Neural progenitor cell (in vitro differentiated cells): ENCODE data around the gene CNPY2. TPM values are rescaled to one million over a fixed set of nuclear protein-coding genes. Genes with fewer than 3 reads are reported as not detected.

ENCODE experiments used
- DNase-seq: peaks from one replicate; pipeline ENCODE4 v3.0.0-alpha.2; 2016; ENCODE audit warnings: low spot score
- H2AFZ ChIP-seq: fragments of 200-600 bp; sonication (generic); replicated peaks from 2 replicates; pipeline ENCODE4 v1.6.1; 2016; ENCODE audit warnings: antibody characterized with exemption
- H3F3A ChIP-seq: fragments of 200-600 bp; sonication (generic); 2 replicates; pipeline ENCODE4 v1.6.1; 2016; ENCODE audit warnings: antibody characterized with exemption, low read depth
- H3K27ac ChIP-seq: fragments of 200-600 bp; sonication (generic); 2 replicates; pipeline ENCODE4 v1.5.1; 2016; ENCODE audit warnings: mild to moderate bottlenecking
- H3K27me3 ChIP-seq: fragments of 200-600 bp; sonication (generic); 2 replicates; pipeline ENCODE4 v1.6.1; 2016; ENCODE audit warnings: mild to moderate bottlenecking, moderate library complexity
- H3K36me3 ChIP-seq: fragments of 200-600 bp; sonication (generic); 2 replicates; pipeline ENCODE4 v1.5.1; 2016
- H3K4me1 ChIP-seq: fragments of 200-600 bp; sonication (generic); 2 replicates; pipeline ENCODE4 v1.6.1; 2016; ENCODE audit warnings: mixed run types
- H3K4me2 ChIP-seq: fragments of 200-600 bp; sonication (generic); 2 replicates; pipeline ENCODE4 v1.6.1; 2016
- H3K4me3 ChIP-seq: fragments of 200-600 bp; sonication (generic); 2 replicates; pipeline ENCODE4 v1.5.1; 2016
- H3K79me2 ChIP-seq: fragments of 200-600 bp; sonication (generic); 2 replicates; pipeline ENCODE4 v1.6.1; 2016; ENCODE audit warnings: low read depth
- H3K9ac ChIP-seq: fragments of 200-600 bp; sonication (generic); 2 replicates; pipeline ENCODE4 v1.6.1; 2016
- H3K9me3 ChIP-seq: fragments of 200-600 bp; sonication (generic); 2 replicates; pipeline ENCODE4 v1.5.1; 2016; ENCODE audit warnings: low read depth
- H4K20me1 ChIP-seq: fragments of 200-600 bp; sonication (generic); 2 replicates; pipeline ENCODE4 v1.6.1; 2016; ENCODE audit warnings: low read depth
- H3K27ac Mint-ChIP-seq: 3 replicates; pipeline ENCODE4 v1.8.0; 2021; ENCODE audit warnings: mixed read lengths
- H3K27me3 Mint-ChIP-seq: 2 replicates; pipeline ENCODE4 v1.8.0; 2022; ENCODE audit warnings: low read depth, mild to moderate bottlenecking, inconsistent platforms, moderate library complexity, mixed read lengths; ENCODE audit not compliant: insufficient read depth
- H3K36me3 Mint-ChIP-seq: 3 replicates; pipeline ENCODE4 v1.8.0; 2021; ENCODE audit warnings: mixed read lengths
- H3K4me1 Mint-ChIP-seq: 3 replicates; pipeline ENCODE4 v1.8.0; 2021; ENCODE audit warnings: mixed read lengths
- H3K4me3 Mint-ChIP-seq: 3 replicates; pipeline ENCODE4 v1.8.0; 2021; ENCODE audit warnings: mild to moderate bottlenecking, moderate library complexity, mixed read lengths
- H3K9me3 Mint-ChIP-seq: 3 replicates; pipeline ENCODE4 v1.8.0; 2020; ENCODE audit warnings: mixed read lengths
- EZH2 ChIP-seq: fragments of 200-600 bp; sonication (generic); IDR thresholded peaks from 2 replicates; pipeline ENCODE4 v1.6.1; 2017; ENCODE audit warnings: antibody characterized with exemption, mild to moderate bottlenecking, moderate library complexity
- EZH2phosphoT487 ChIP-seq: fragments of 200-600 bp; sonication (generic); IDR thresholded peaks from 2 replicates; pipeline ENCODE4 v1.6.1; 2017; ENCODE audit warnings: antibody characterized with exemption
- total RNA-seq: library from RNA; depleted of rRNA; stranded (reverse); fragments of >200 nt; gene quantifications from 2 replicates; pipeline ENCODE4 v1.2.3, GENCODE V29; 2015; ENCODE audit warnings: low replicate concordance
- TF ChIP-seq, protein P1 (sequence below): fragments of 200-600 bp; sonication (generic); IDR thresholded peaks from 2 replicates; pipeline ENCODE4 v1.5.1; 2017; ENCODE audit warnings: antibody characterized with exemption, mild to moderate bottlenecking

CNPY2 gene
- total RNA-seq, 1 donor from 2014 or later = 128 TPM

DNA sequence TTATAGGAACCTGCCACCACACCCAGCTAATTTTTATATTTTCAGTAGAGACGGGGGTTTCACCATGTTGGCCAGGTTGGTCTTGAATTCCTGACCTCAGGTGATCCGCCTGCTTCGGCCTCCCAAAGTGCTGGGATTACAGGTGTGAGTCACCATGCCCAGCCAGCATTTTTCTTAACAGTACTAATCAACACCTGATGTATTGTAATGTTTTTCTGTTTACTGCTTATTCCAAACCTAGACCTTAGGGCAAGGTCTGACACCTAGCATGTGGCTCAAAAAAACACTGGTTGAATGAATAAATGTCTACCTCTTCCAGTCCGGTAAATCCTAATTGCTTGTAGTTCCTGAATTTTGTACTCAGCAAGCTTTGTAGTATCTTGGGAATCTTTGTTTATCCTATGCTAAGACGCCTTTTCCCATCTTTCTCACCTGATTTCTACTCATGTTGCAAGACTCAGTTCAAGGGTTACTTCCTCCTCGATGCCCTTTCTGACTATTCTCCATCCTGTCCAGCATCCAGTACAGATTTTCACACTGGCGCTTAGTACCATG lies 15.2 kb upstream of the CNPY2 start:
- TF ChIP-seq, protein P1, sequence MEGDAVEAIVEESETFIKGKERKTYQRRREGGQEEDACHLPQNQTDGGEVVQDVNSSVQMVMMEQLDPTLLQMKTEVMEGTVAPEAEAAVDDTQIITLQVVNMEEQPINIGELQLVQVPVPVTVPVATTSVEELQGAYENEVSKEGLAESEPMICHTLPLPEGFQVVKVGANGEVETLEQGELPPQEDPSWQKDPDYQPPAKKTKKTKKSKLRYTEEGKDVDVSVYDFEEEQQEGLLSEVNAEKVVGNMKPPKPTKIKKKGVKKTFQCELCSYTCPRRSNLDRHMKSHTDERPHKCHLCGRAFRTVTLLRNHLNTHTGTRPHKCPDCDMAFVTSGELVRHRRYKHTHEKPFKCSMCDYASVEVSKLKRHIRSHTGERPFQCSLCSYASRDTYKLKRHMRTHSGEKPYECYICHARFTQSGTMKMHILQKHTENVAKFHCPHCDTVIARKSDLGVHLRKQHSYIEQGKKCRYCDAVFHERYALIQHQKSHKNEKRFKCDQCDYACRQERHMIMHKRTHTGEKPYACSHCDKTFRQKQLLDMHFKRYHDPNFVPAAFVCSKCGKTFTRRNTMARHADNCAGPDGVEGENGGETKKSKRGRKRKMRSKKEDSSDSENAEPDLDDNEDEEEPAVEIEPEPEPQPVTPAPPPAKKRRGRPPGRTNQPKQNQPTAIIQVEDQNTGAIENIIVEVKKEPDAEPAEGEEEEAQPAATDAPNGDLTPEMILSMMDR = no peak
- no peak for TF ChIP-seq EZH2
- no peak for TF ChIP-seq EZH2phosphoT487
- Histone ChIP-seq H2AFZ (no peak overlapping the region), H3K9me3 (no peaks in the 10 kb centered on the region), H3K4me2 (no peak overlapping the region), H3K36me3 (no peaks in the 10 kb centered on the region), H3K4me3 (no peak overlapping the region), H3K27me3 (no peaks in the 10 kb centered on the region), H3F3A (peaks cover 20% of the 10 kb centered on the region), H3K9ac (no peak overlapping the region), H4K20me1 (no peaks in the 10 kb centered on the region), H3K79me2 (peaks cover 9% of the 10 kb centered on the region), H3K27ac (no peak overlapping the region), H3K4me1 (peaks cover 7% of the 10 kb centered on the region)
- Mint-ChIP-seq H3K9me3 (no peaks in the 10 kb centered on the region), H3K27me3 (peaks cover 13% of the 10 kb centered on the region), H3K4me1 (peaks cover 12% of the 10 kb centered on the region), H3K27ac (no peak overlapping the region), H3K4me3 (no peak overlapping the region), H3K36me3 (peaks cover 9% of the 10 kb centered on the region)
- DNase-seq = no peak

DNA sequence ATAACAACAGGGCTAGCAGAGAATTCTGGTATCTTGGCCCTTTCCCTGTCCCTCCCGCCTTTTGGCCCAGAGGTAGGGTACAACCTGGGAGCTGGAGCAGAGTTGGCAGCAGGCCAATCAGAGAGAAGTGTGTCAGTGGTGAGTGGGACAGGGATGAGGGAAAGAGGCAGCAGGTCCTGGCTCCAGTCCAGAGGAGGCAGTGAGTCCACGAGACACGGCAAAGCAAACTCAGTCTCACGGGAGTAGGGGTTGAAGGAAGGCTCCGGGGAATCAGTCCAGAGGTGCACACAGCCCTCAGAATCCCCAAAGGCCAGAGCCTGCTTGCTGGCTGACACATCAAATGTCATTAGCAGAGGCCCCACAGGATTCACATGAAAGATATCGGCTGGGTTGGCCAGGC lies 10.7 kb upstream of the CNPY2 start:
- Histone ChIP-seq H3K9ac (peak overlapping the region; percentile 27), H3K4me3 (no peak overlapping the region), H2AFZ (no peak overlapping the region), H3K36me3 (no peaks in the 10 kb centered on the region), H3K9me3 (no peaks in the 10 kb centered on the region), H3K4me1 (no peaks in the 10 kb centered on the region), H4K20me1 (no peaks in the 10 kb centered on the region), H3K27ac (no peak overlapping the region), H3F3A (no peaks in the 10 kb centered on the region), H3K27me3 (no peaks in the 10 kb centered on the region), H3K4me2 (no peak overlapping the region), H3K79me2 (no peaks in the 10 kb centered on the region)
- Mint-ChIP-seq H3K4me3 (no peak overlapping the region), H3K27me3 (peaks cover 6% of the 10 kb centered on the region), H3K4me1 (no peaks in the 10 kb centered on the region), H3K27ac (no peak overlapping the region), H3K9me3 (no peaks in the 10 kb centered on the region), H3K36me3 (peaks cover 30% of the 10 kb centered on the region)
- TF ChIP-seq, protein P1 = no peak
- no peak for TF ChIP-seq EZH2phosphoT487
- TF ChIP-seq EZH2 = no peak
- no peak for DNase-seq

DNA sequence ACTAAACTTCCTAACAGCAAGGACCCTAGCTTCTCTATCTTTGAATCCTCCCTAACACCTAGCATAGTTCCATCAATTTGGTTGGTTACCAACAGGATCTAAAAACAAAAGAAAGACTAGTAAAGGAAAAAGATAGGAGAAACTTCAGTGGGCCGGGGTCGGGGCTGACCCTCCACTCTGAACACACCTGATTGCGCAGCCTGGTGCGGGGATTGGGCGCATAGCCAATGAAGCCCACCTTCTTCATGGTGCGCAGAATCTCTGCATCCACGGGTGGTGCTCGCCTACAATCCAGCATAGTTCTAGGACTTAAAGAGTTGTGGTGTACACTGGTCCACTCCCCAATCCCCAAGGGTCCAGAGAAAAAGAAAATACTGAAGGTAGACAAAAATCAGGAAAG lies 10.3 kb upstream of the CNPY2 start:
- no peaks in the 10 kb centered on the region for H3K9me3 Mint-ChIP-seq

More for the DNA sequence above, 10.3 kb upstream of the CNPY2 start:
- Mint-ChIP-seq H3K4me1 (no peaks in the 10 kb centered on the region), H3K27ac (no peak overlapping the region), H3K27me3 (peaks cover 6% of the 10 kb centered on the region), H3K36me3 (peaks cover 30% of the 10 kb centered on the region), H3K4me3 (no peak overlapping the region)
- no peaks in the 10 kb centered on the region for H3K27me3 ChIP-seq
- no peak overlapping the region for H3K4me2 ChIP-seq
- no peaks in the 10 kb centered on the region for H4K20me1 ChIP-seq
- H3F3A ChIP-seq = no peaks in the 10 kb centered on the region
- no peaks in the 10 kb centered on the region for H3K4me1 ChIP-seq
- DNase-seq = no peak
- no peak overlapping the region for H2AFZ ChIP-seq
- no peaks in the 10 kb centered on the region for H3K36me3 ChIP-seq
- no peaks in the 10 kb centered on the region for H3K9me3 ChIP-seq
- H3K9ac ChIP-seq = peak overlapping the region; percentile 27
- no peak overlapping the region for H3K27ac ChIP-seq
- H3K4me3 ChIP-seq = no peak overlapping the region
- H3K79me2 ChIP-seq = no peaks in the 10 kb centered on the region
- TF ChIP-seq, protein P1 = no peak
- no peak for TF ChIP-seq EZH2phosphoT487
- no peak for TF ChIP-seq EZH2
